ENCODE data around the gene NT5DC4.

DNA sequence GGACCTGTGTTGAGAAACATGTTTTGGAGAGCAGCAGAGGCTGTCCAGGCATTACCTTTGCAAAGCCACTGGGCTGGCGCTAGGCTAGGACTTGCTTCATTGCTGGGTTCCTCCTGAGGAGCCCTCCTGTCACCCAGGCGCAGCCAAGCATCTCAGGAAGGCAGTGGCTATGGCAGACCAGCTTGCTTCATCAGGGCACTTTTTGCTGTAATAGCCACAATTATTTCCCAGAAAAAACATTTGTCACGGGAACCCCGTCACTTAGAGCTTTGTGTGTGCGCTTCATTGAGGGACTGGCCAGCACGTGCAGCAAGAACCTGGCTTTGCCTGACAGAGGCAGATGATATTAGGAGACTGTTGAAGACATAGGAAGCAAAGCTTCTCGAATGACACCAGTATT, 38.7 kb upstream of the NT5DC4 start:
- TF ChIP-seq MAZ (IDR thresholded peaks at IDR 0.05; ENCODE audit: borderline replicate concordance, low read depth, low read length) (no peak), RAD21 (IDR thresholded peaks at IDR 0.05; ENCODE audit: low read length) (no peak)
- TF ChIP-seq, protein P1, sequence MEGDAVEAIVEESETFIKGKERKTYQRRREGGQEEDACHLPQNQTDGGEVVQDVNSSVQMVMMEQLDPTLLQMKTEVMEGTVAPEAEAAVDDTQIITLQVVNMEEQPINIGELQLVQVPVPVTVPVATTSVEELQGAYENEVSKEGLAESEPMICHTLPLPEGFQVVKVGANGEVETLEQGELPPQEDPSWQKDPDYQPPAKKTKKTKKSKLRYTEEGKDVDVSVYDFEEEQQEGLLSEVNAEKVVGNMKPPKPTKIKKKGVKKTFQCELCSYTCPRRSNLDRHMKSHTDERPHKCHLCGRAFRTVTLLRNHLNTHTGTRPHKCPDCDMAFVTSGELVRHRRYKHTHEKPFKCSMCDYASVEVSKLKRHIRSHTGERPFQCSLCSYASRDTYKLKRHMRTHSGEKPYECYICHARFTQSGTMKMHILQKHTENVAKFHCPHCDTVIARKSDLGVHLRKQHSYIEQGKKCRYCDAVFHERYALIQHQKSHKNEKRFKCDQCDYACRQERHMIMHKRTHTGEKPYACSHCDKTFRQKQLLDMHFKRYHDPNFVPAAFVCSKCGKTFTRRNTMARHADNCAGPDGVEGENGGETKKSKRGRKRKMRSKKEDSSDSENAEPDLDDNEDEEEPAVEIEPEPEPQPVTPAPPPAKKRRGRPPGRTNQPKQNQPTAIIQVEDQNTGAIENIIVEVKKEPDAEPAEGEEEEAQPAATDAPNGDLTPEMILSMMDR (conservative IDR thresholded peaks at IDR 0.05; ENCODE audit: low read depth, low read length), result no peak

All from IMR-90 (cell line).